CD4-positive, alpha-beta T cell treated with Interleukin-21 for 1 hour (primary cell): ENCODE results near the gene MAPK8IP1.
"Not testable (repeated sequence)": the region's sequence is repeated elsewhere in the genome, so short reads cannot be mapped to it uniquely, and the experiment has no call there.

ENCODE experiments used
- DNase-seq: peaks from one replicate; pipeline ENCODE4 v3.0.0-alpha.2; 2020

The MAPK8IP1 gene

GRCh38 chr11:45885274-45885920 lies at the start of gene MAPK8IP1:
Gene MAPK8IP1, plus strand, starts transcription at chr11:45885651. Its CDS starts 170 bp downstream, at chr11:45885821.
- peak; percentile 66 for DNase-seq

GRCh38 chr11:45839204-45839603 lies 46.2 kb upstream of the MAPK8IP1 start:
- DNase-seq = no peak

GRCh38 chr11:45840251-45840650 lies 45.2 kb upstream of the MAPK8IP1 start:
- DNase-seq = not testable (repeated sequence)

GRCh38 chr11:45843158-45843924 lies 42.1 kb upstream of the MAPK8IP1 start:
- peak; percentile 96 for DNase-seq

GRCh38 chr11:45844822-45845578 lies 40.5 kb upstream of the MAPK8IP1 start:
- DNase-seq = no peak

- DNase-seq = no peak
Measured at GRCh38 chr11:45846174-45846675, 39.2 kb upstream of the MAPK8IP1 start.

- DNase-seq = peak; percentile 99
Measured at GRCh38 chr11:45846974-45847910, 38.2 kb upstream of the MAPK8IP1 start, which contains the start of gene CRY2. Gene CRY2, plus strand, starts transcription at chr11:45847475. Its CDS starts 16 bp downstream, at chr11:45847491.

GRCh38 chr11:45847911-45848316 lies 37.5 kb upstream of the MAPK8IP1 start:
- DNase-seq = peak; percentile 64

GRCh38 chr11:45848654-45849081 lies 36.8 kb upstream of the MAPK8IP1 start:
- no peak for DNase-seq

- no peak for DNase-seq
Measured at GRCh38 chr11:45850446-45850845, 35.0 kb upstream of the MAPK8IP1 start.

GRCh38 chr11:45851228-45851627 lies 34.2 kb upstream of the MAPK8IP1 start:
- no peak for DNase-seq

- DNase-seq = no peak
Measured at GRCh38 chr11:45852018-45852711, 33.3 kb upstream of the MAPK8IP1 start.

- DNase-seq = no peak
Measured at GRCh38 chr11:45852712-45853101, 32.7 kb upstream of the MAPK8IP1 start.

- no peak for DNase-seq
Measured at GRCh38 chr11:45853332-45854219, 31.9 kb upstream of the MAPK8IP1 start.

GRCh38 chr11:45855308-45855707 lies 30.1 kb upstream of the MAPK8IP1 start:
- DNase-seq = no peak

- DNase-seq = no peak
Measured at GRCh38 chr11:45856044-45856468, 29.4 kb upstream of the MAPK8IP1 start.

- DNase-seq = no peak
Measured at GRCh38 chr11:45857961-45858474, 27.4 kb upstream of the MAPK8IP1 start.

- DNase-seq = no peak
Measured at GRCh38 chr11:45858751-45859398, 26.6 kb upstream of the MAPK8IP1 start.

GRCh38 chr11:45859661-45860140 lies 25.8 kb upstream of the MAPK8IP1 start:
- DNase-seq = no peak
